HL-60 (cell line): ENCODE data around the gene GBGT1.

ENCODE experiments used
- DNase-seq, 2 experiments: peaks; one replicate each; pipeline ENCODE4 v3.0.0-alpha.2; 2010 to 2020; ENCODE audit warnings: low read depth in 1 of 2, low spot score in 1 of 2
- H3K27ac ChIP-seq: fragments of 250-450 bp; sonication (Bioruptor Pico); replicated peaks from 2 replicates; pipeline ENCODE4 v1.5.1; 2020; ENCODE audit warnings: mild to moderate bottlenecking, moderate library complexity
- H3K27me3 ChIP-seq: fragments of 250-450 bp; sonication (Bioruptor Pico); 2 replicates; pipeline ENCODE4 v1.5.1; 2021; ENCODE audit warnings: mild to moderate bottlenecking, moderate library complexity; ENCODE audit not compliant: insufficient read depth, poor library complexity, severe bottlenecking
- H3K4me3 ChIP-seq: replicated peaks from 2 replicates; pipeline ENCODE4 v1.5.1; 2011; ENCODE audit warnings: mild to moderate bottlenecking, control low read depth, low read length; ENCODE audit not compliant: insufficient read depth
- CTCF ChIP-seq: IDR thresholded peaks from one replicate; pipeline ENCODE4 v1.5.1; 2011; ENCODE audit warnings: low read length, control low read depth, inconsistent platforms; ENCODE audit not compliant: insufficient read depth
- GABPA ChIP-seq: IDR thresholded peaks from 2 replicates; pipeline ENCODE4 v1.6.1; 2012; ENCODE audit warnings: low read depth
- POLR2AphosphoS5 ChIP-seq: IDR thresholded peaks from 2 replicates; pipeline ENCODE4 v1.6.1; 2012; ENCODE audit warnings: low read depth
- REST ChIP-seq: IDR thresholded peaks from 2 replicates; pipeline ENCODE4 v1.6.1; 2012; ENCODE audit warnings: low read depth; ENCODE audit not compliant: insufficient replicate concordance
- SPI1 ChIP-seq: IDR thresholded peaks from 2 replicates; pipeline ENCODE4 v1.6.1; 2012; ENCODE audit warnings: low read depth, mild to moderate bottlenecking, borderline replicate concordance

The GBGT1 gene

GRCh38 chr9:133137451-133138231 lies 26.1 kb downstream of the GBGT1 start:
- no peak for DNase-seq
- TF ChIP-seq SPI1, result no peak
- no peak for TF ChIP-seq REST
- no peak for TF ChIP-seq CTCF
- TF ChIP-seq POLR2AphosphoS5, result no peak
- no peak for TF ChIP-seq GABPA
- Histone ChIP-seq H3K27ac (no peak overlapping the region), H3K27me3 (no peaks in the 10 kb centered on the region), H3K4me3 (no peak overlapping the region)

GRCh38 chr9:133135146-133135745 lies 28.5 kb downstream of the GBGT1 start:
- DNase-seq, result peak in 1 of 2 experiments; percentile 23
- Histone ChIP-seq H3K27me3 (no peaks in the 10 kb centered on the region), H3K4me3 (no peak overlapping the region), H3K27ac (peak overlapping the region; percentile 64)
- no peak for TF ChIP-seq REST
- TF ChIP-seq CTCF, result no peak
- TF ChIP-seq GABPA, result no peak
- TF ChIP-seq SPI1, result no peak
- no peak for TF ChIP-seq POLR2AphosphoS5

GRCh38 chr9:133134388-133135145 lies 29.1 kb downstream of the GBGT1 start:
- DNase-seq, result no peak
- no peak for TF ChIP-seq GABPA
- TF ChIP-seq SPI1, result no peak
- TF ChIP-seq REST, result no peak
- TF ChIP-seq POLR2AphosphoS5, result no peak
- no peak for TF ChIP-seq CTCF
- Histone ChIP-seq H3K4me3 (no peak overlapping the region), H3K27me3 (no peaks in the 10 kb centered on the region), H3K27ac (peak overlapping the region; percentile 64)
